ENCODE results near the gene ST6GALNAC3. TPM values are rescaled to one million over a fixed set of nuclear protein-coding genes. Genes with fewer than 3 reads are reported as not detected.
A peak's percentile ranks its signal among the peaks of the same experiment; 100 is the strongest.

The ST6GALNAC3 gene
- total RNA-seq, 2 donors from 2014 or later = 0.24 to 0.30 TPM

- no peaks in the 10 kb centered on the region for H3K36me3 Mint-ChIP-seq (ENCODE audit: low read depth)
- H3K4me3 Mint-ChIP-seq = no peak overlapping the region
- no peaks in the 10 kb centered on the region for H3K9me3 Mint-ChIP-seq
- no peak for ATAC-seq (replicated peaks)
- peaks cover 24% of the 10 kb centered on the region for H3K27me3 Mint-ChIP-seq
- H3K27ac Mint-ChIP-seq = no peak overlapping the region
- H3K4me1 Mint-ChIP-seq = no peaks in the 10 kb centered on the region
These were observed 20.2 kb upstream of the ST6GALNAC3 start for GRCh38 chr1:76054359-76054758.

DNA sequence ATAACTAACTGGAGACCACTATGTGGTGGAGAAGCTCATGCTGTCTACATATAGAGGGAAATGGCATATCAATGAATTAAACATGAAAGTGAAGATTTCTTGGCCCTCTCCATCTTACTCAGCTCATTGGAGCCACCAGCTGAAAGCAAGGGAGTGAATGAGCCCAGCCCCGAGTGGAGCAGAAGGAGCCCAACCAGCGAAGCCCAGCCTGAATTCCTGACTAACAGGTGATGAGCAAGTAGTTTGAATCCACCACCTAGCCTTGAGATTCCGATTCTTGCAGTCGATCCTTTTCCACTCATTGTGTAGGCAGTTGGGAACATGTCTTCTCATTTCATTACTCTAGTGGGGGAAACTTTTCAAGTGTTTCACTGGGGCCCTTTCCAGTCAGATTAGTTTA lies 18.6 kb upstream of the ST6GALNAC3 start:
- Mint-ChIP-seq H3K36me3 (ENCODE audit: low read depth) (no peaks in the 10 kb centered on the region), H3K4me3 (no peak overlapping the region), H3K27me3 (peaks cover 24% of the 10 kb centered on the region), H3K4me1 (no peaks in the 10 kb centered on the region), H3K9me3 (no peaks in the 10 kb centered on the region), H3K27ac (no peak overlapping the region)
- no peak for ATAC-seq (replicated peaks)

DNA sequence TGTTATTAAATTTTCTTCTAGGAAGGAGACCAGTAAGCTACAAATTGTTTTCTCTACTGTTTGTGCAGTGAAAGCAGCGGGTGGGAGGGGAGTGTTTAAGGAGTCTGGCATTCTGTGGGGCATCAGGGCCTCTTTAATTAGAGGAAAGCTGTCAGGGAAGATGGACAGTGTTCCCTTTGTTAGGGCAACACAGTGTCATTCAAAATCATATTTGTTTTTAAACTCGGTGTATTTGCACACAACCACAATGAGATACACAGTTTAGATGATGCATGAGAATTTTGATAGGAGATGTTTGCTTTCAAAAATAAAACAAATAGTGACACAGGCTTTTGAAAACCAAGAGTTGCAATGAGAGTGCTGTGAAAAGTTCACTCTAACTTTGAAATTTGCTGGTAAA lies 15.1 kb upstream of the ST6GALNAC3 start:
- Mint-ChIP-seq H3K27ac (no peak overlapping the region), H3K9me3 (no peaks in the 10 kb centered on the region), H3K4me3 (no peak overlapping the region), H3K27me3 (peaks cover 18% of the 10 kb centered on the region), H3K36me3 (ENCODE audit: low read depth) (no peaks in the 10 kb centered on the region), H3K4me1 (no peaks in the 10 kb centered on the region)
- no peak for ATAC-seq (replicated peaks)

DNA sequence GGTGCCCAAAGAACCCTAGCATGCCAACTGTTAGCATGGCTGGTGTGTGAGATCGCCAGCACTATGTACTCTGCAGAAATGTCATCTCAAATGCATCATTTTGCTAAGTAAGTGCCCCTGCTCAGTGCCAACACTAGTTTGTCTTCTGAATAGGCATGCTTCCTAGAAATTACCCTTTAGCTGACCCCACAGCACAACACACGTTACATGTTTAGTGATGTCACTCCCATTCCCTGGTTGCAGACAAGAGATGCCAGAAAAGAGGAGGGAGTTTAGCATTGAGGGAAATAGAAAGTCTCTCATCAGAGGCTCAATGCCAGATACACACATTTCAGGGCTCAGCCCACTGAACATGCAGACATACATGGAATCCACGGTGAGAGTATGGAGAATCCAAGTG lies 9.3 kb upstream of the ST6GALNAC3 start:
- H3K9me3 Mint-ChIP-seq = no peaks in the 10 kb centered on the region
- H3K27ac Mint-ChIP-seq = no peak overlapping the region
- no peaks in the 10 kb centered on the region for H3K36me3 Mint-ChIP-seq (ENCODE audit: low read depth)
- no peak overlapping the region for H3K4me3 Mint-ChIP-seq
- H3K27me3 Mint-ChIP-seq = peaks cover 17% of the 10 kb centered on the region
- no peaks in the 10 kb centered on the region for H3K4me1 Mint-ChIP-seq
- ATAC-seq (replicated peaks) = no peak

DNA sequence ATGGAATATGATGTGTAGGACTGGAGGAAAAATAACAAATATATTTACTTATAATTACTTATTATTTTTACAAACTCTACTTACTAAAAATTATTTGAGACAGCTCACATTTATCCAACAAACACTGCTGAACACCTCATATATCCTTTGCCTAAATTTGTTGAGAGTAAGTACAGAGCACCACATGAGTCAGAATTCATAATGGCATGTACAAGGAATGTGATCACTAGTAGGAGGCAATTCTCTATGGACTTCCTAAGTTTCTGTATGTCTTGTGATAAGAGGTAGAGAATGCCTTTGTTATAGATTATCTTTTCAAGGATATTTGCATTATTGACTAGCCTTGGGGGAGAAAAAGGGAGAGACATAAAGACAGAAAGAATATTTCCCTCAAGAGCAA lies 8.2 kb upstream of the ST6GALNAC3 start:
- no peak overlapping the region for H3K4me3 Mint-ChIP-seq

DNA sequence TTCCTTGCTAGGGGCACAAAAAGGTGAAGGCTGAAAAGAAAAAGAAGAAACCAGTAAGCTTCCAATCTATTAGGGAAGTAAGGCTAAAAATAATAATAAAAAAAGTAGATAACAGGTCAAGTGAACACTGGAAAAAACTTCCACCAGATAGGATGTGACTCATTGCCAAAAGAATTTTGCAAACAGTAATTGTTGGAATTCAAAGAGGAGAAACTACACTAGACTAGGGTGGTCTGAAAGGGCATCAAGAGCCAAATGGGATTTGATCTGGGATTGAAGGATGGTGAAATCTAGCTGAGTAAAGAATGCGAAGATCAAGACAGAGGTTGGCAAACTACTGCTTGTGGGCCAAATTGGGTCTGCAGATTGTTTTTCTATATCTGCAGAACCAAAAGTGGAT lies 6.0 kb upstream of the ST6GALNAC3 start:
- no peak for ATAC-seq (replicated peaks)
- H3K36me3 Mint-ChIP-seq (ENCODE audit: low read depth) = no peaks in the 10 kb centered on the region
- no peaks in the 10 kb centered on the region for H3K9me3 Mint-ChIP-seq
- no peaks in the 10 kb centered on the region for H3K4me1 Mint-ChIP-seq
- H3K27ac Mint-ChIP-seq = no peak overlapping the region
- peaks cover 21% of the 10 kb centered on the region for H3K27me3 Mint-ChIP-seq
- no peak overlapping the region for H3K4me3 Mint-ChIP-seq

More for the DNA sequence above, 8.2 kb upstream of the ST6GALNAC3 start:
- ATAC-seq (replicated peaks) = no peak
- Mint-ChIP-seq H3K4me1 (no peaks in the 10 kb centered on the region), H3K27ac (no peak overlapping the region), H3K9me3 (no peaks in the 10 kb centered on the region), H3K36me3 (ENCODE audit: low read depth) (no peaks in the 10 kb centered on the region), H3K27me3 (peaks cover 18% of the 10 kb centered on the region)

DNA sequence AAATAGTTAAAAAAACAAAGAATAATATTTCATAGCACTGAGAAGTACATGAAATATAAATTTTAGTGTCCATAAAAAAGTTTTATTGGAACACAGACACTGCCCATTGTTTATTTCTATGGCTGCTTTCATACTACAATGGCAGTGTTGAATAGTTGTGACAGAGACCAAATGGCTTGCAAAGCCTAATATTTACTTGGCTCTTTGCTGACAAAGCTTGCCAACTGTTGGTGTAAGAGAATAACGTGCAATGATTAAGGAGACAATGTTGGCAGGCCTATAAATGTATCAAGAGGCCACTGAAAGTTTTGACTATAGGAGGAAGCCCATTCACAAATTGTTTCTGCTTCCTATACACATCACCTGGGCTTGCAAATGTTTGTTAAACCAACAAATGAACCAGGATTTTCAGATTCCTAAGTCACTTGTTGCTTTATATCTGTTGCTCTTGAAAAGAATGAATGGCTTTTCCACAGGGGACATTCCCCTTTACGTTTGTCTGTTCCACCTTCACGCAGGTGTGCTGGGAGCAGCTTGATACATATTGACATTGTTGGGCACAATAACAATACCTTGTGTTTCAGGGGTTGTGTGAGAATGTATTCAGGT lies 5.5 kb upstream of the ST6GALNAC3 start:
- H3K4me3 Mint-ChIP-seq = no peak overlapping the region
- H3K4me1 Mint-ChIP-seq = peaks cover 1% of the 10 kb centered on the region
- H3K9me3 Mint-ChIP-seq = no peaks in the 10 kb centered on the region
- no peak for ATAC-seq (replicated peaks)
- no peak overlapping the region for H3K27ac Mint-ChIP-seq
- no peaks in the 10 kb centered on the region for H3K36me3 Mint-ChIP-seq (ENCODE audit: low read depth)
- peaks cover 21% of the 10 kb centered on the region for H3K27me3 Mint-ChIP-seq

- Mint-ChIP-seq H3K27ac (no peak overlapping the region), H3K27me3 (peaks cover 17% of the 10 kb centered on the region), H3K36me3 (ENCODE audit: low read depth) (no peaks in the 10 kb centered on the region), H3K9me3 (no peaks in the 10 kb centered on the region), H3K4me3 (no peak overlapping the region), H3K4me1 (peaks cover 4% of the 10 kb centered on the region)
- ATAC-seq (replicated peaks) = no peak
These were observed 4.0 kb upstream of the ST6GALNAC3 start for GRCh38 chr1:76070538-76070937.

GRCh38 chr1:76073481-76073880 lies 1.1 kb upstream of the ST6GALNAC3 start:
- Mint-ChIP-seq H3K4me3 (no peak overlapping the region), H3K27ac (no peak overlapping the region), H3K27me3 (peaks cover 4% of the 10 kb centered on the region), H3K36me3 (ENCODE audit: low read depth) (no peaks in the 10 kb centered on the region), H3K4me1 (peaks cover 4% of the 10 kb centered on the region), H3K9me3 (no peaks in the 10 kb centered on the region)
- ATAC-seq (replicated peaks) = no peak

DNA sequence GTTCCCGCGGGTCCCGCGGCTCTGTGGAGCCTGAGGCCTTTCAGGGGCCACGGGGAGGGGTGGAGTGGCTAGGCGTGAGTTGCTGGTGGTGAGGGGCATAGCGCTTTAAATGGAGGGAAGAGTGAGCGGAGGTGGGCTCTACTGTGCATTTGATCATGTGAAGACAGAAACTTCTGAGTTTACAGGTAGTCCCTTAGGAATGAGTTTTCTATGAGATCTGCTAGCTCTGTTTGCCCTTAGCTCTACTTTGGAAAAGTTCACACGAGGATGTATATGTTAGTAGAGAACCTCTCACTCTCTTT lies 593 bp downstream of the ST6GALNAC3 start:
- H3K9me3 Mint-ChIP-seq = no peaks in the 10 kb centered on the region
- H3K4me1 Mint-ChIP-seq = peaks cover 4% of the 10 kb centered on the region
- H3K36me3 Mint-ChIP-seq (ENCODE audit: low read depth) = no peaks in the 10 kb centered on the region
- H3K27ac Mint-ChIP-seq = no peak overlapping the region
- peaks cover 4% of the 10 kb centered on the region for H3K27me3 Mint-ChIP-seq
- no peak for ATAC-seq (replicated peaks)
- peak overlapping the region; percentile 87 for H3K4me3 Mint-ChIP-seq

DNA sequence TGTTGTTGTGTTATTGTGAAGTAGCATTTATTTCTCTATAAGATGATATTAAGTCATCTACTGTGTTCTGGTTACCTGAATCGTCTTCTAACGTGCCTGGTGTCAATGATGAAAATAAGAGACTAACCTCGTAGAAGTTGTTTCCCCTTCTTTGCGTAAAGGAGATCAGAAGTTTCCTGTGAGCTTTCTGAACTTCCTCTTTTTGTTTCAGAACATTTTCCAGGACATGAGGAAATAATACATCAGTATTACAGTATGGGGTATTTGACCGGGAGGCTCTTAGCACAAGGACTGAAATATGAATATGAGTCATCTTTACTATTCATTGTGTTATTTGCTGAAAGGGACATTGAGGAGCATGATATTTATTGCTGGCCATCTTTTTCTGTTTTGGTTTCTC lies 1.3 kb downstream of the ST6GALNAC3 start:
- H3K4me1 Mint-ChIP-seq = peaks cover 4% of the 10 kb centered on the region
- H3K27me3 Mint-ChIP-seq = peaks cover 4% of the 10 kb centered on the region
- peak overlapping the region; percentile 87 for H3K4me3 Mint-ChIP-seq
- H3K36me3 Mint-ChIP-seq (ENCODE audit: low read depth) = no peaks in the 10 kb centered on the region
- no peak overlapping the region for H3K27ac Mint-ChIP-seq
- ATAC-seq (replicated peaks) = no peak
- H3K9me3 Mint-ChIP-seq = no peaks in the 10 kb centered on the region

DNA sequence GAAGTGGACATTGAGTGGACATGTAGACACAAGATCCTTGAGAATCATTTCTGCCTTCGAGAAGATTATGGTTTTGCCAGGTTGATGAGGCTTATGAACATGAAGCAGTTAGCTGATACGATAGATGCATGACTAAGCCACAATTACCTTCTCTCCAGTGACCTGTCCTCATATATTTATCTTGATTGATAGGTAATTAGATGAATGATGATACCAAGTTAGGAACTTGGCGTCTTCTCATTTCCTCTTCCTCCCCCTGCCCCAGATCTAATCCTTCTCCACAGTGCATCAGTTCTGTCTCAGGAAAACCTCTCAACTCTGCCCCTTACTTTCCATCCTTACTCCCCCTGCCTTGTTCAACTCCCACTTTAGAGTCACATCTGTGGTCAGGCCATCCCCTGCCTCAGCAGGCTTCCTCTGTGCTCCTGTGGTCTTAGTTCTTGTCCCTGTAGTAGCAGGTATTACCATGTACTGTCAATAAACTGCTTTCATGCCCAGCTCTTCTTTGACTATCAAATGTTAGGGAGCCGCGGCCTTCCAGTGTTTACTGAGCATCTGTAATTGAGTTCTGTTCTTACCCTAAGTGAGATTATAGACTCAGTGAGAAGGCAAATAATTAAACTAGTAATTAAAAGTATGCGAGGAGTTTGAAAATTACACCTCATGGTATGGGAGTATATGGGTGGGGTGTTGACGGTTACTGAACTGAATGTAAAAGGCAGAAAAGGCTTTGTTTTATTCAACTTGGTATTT lies 5.1 kb downstream of the ST6GALNAC3 start:
- peaks cover 4% of the 10 kb centered on the region for H3K27me3 Mint-ChIP-seq
- no peak for ATAC-seq (replicated peaks)
- H3K9me3 Mint-ChIP-seq = no peaks in the 10 kb centered on the region
- no peaks in the 10 kb centered on the region for H3K36me3 Mint-ChIP-seq (ENCODE audit: low read depth)
- peak overlapping the region; percentile 35 for H3K27ac Mint-ChIP-seq
- no peak overlapping the region for H3K4me3 Mint-ChIP-seq
- H3K4me1 Mint-ChIP-seq = no peaks in the 10 kb centered on the region

DNA sequence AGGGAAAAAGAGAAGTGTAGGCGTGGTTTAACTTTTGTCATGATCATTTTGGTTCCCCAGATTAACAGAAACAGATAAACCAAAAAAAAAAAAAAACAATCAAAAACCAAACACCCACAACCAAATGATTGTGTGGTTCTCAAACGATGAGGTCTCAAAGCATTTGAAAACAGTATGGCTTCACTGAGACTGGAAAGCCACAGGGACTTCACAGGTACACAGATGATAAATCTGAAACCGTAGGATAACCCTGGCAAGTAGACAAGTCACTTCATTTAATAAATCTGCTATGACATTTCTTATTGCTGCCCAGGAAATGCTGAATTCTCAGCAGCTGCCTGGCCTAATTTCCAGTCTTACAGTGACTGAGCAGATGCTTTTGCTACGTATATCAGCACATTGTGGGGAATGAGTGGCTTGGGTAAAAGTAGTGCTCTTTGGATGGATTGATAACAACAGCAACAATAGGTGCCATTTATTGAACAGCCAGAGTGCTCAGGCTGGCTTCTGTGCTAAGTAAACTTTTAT lies 6.1 kb downstream of the ST6GALNAC3 start:
- Mint-ChIP-seq H3K36me3 (ENCODE audit: low read depth) (no peaks in the 10 kb centered on the region), H3K27ac (peak overlapping the region; percentile 35), H3K9me3 (no peaks in the 10 kb centered on the region), H3K27me3 (peaks cover 4% of the 10 kb centered on the region), H3K4me1 (no peaks in the 10 kb centered on the region), H3K4me3 (no peak overlapping the region)
- ATAC-seq (replicated peaks) = peak; percentile 52

DNA sequence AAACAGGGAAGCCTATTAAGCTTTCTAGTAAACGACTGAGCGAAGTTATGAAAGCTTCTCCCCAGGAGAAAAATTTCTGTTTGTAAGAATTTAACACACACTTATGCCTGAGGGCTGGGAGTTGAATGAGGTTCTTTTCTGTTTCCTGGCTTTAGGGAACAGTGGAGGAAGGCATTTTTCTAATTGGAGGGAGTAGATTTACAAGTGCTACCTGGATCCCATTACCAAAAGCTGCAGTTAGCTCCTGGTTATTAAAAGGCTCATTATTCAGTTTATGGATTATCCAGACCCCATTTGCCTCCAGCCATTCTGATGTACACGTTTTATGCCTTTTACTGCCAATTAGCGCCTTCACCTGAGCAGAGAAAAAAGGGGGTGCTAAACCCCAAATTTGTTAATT lies 7.5 kb downstream of the ST6GALNAC3 start:
- Mint-ChIP-seq H3K9me3 (no peaks in the 10 kb centered on the region), H3K27ac (no peak overlapping the region), H3K4me1 (no peaks in the 10 kb centered on the region)

GRCh38 chr1:76083189-76083588 lies 8.6 kb downstream of the ST6GALNAC3 start:
- ATAC-seq (replicated peaks) = no peak
- Mint-ChIP-seq H3K4me3 (no peak overlapping the region), H3K4me1 (no peaks in the 10 kb centered on the region), H3K36me3 (ENCODE audit: low read depth) (no peaks in the 10 kb centered on the region), H3K27me3 (peaks cover 4% of the 10 kb centered on the region), H3K9me3 (no peaks in the 10 kb centered on the region), H3K27ac (no peak overlapping the region)

More for the DNA sequence above, 7.5 kb downstream of the ST6GALNAC3 start:
- H3K36me3 Mint-ChIP-seq (ENCODE audit: low read depth) = no peaks in the 10 kb centered on the region
- no peak overlapping the region for H3K4me3 Mint-ChIP-seq
- H3K27me3 Mint-ChIP-seq = peaks cover 4% of the 10 kb centered on the region
- no peak for ATAC-seq (replicated peaks)
